Caco-2 (cell line): ENCODE results near the gene CLMP. TPM values are rescaled to one million over a fixed set of nuclear protein-coding genes. Genes with fewer than 3 reads are reported as not detected.

Experiments
- BruUV-seq: library from RNA; stranded (reverse); fragments of 400-500 nt; replicated peaks from 2 replicates; lab custom pipeline; 2021; lab: Mats Ljungman, UMichigan
- CTCF ChIA-PET: fragments of 300-600 bp; sonication (Branson Sonifier 250); formaldehyde crosslinking; loops from one replicate; lab custom pipeline; 2022; ENCODE audit warnings: antibody characterized with exemption; lab: Charles Lee
- POLR2A ChIA-PET: fragments of 300-600 bp; sonication (Branson Sonifier 250); formaldehyde crosslinking; loops from one replicate; lab custom pipeline; 2022; ENCODE audit warnings: antibody characterized with exemption; lab: Charles Lee
- DNase-seq, 2 experiments: peaks; one replicate each; pipeline versions ENCODE4 v3.0.0 to v3.0.0-alpha.2; 2020 to 2022
- H3K27me3 ChIP-seq: replicated peaks from 2 replicates; pipeline ENCODE4 v1.6.0; 2011; ENCODE audit warnings: low read length; ENCODE audit not compliant: control insufficient read depth, insufficient read depth
- H3K36me3 ChIP-seq: 2 replicates; pipeline ENCODE4 v1.5.1; 2011; ENCODE audit warnings: low read length; ENCODE audit not compliant: control insufficient read depth, insufficient read depth
- H3K4me1 ChIP-seq: fragments of 250-450 bp; sonication (Bioruptor Pico); 2 replicates; pipeline ENCODE4 v1.5.1; 2020; ENCODE audit warnings: mild to moderate bottlenecking
- H3K4me3 ChIP-seq: 2 replicates; pipeline ENCODE4 v1.5.1; 2011; ENCODE audit warnings: low read depth, mild to moderate bottlenecking, control low read depth, low read length
- H3K9me3 ChIP-seq: fragments of 250-450 bp; sonication (Bioruptor Pico); 2 replicates; pipeline ENCODE4 v1.5.1; 2020; ENCODE audit warnings: mild to moderate bottlenecking, moderate library complexity
- H3K27ac Mint-ChIP-seq: one replicate; pipeline ENCODE4 v1.8.0; 2022; ENCODE audit warnings: mixed read lengths; ENCODE audit not compliant: unreplicated experiment
- H3K27me3 Mint-ChIP-seq: one replicate; pipeline ENCODE4 v1.8.0; 2022; ENCODE audit warnings: mixed read lengths; ENCODE audit not compliant: insufficient read depth, unreplicated experiment
- H3K36me3 Mint-ChIP-seq: one replicate; pipeline ENCODE4 v1.8.0; 2022; ENCODE audit warnings: mild to moderate bottlenecking, mixed read lengths; ENCODE audit not compliant: insufficient read depth, unreplicated experiment
- H3K4me1 Mint-ChIP-seq: one replicate; pipeline ENCODE4 v1.8.0; 2022; ENCODE audit warnings: low read depth, mixed read lengths; ENCODE audit not compliant: unreplicated experiment
- H3K4me3 Mint-ChIP-seq: one replicate; pipeline ENCODE4 v1.8.0; 2022; ENCODE audit warnings: mild to moderate bottlenecking, moderate library complexity, mixed read lengths; ENCODE audit not compliant: unreplicated experiment
- H3K9me3 Mint-ChIP-seq: one replicate; pipeline ENCODE4 v1.8.0; 2022; ENCODE audit warnings: mixed read lengths; ENCODE audit not compliant: unreplicated experiment
- CTCF ChIP-seq, 2 experiments: fragments of 200-600 bp in 1 of 2; IDR thresholded peaks; 1 replicate in 1 of 2; 2 replicates in 1 of 2; pipeline versions ENCODE4 v1.5.1 to v1.8.0; 2011 to 2022; ENCODE audit warnings: antibody characterized with exemption in 1 of 2, control low read depth in 1 of 2, inconsistent platforms in 1 of 2, low read depth in 1 of 2, low read length in 1 of 2, mild to moderate bottlenecking in 1 of 2, moderate library complexity in 1 of 2; ENCODE audit not compliant: insufficient read depth in 1 of 2, severe bottlenecking in 1 of 2, unreplicated experiment in 1 of 2
- intact Hi-C: fragments of 100-400 bp; cut with micrococcal nuclease; formaldehyde crosslinking; loops from one replicate; pipeline ENCODE4 v1.10.0; 2022; ENCODE audit not compliant: unreplicated experiment
- total RNA-seq: library from RNA; stranded (reverse); gene quantifications from 2 replicates; pipeline ENCODE4 v1.2.3, GENCODE V29; 2022

The CLMP gene
- total RNA-seq, 1 experiment from 2014 or later = 58.9 TPM

- H3K27me3 Mint-ChIP-seq = no peaks in the 10 kb centered on the region
- no peaks in the 10 kb centered on the region for H3K9me3 ChIP-seq
- no peaks in the 10 kb centered on the region for H3K36me3 Mint-ChIP-seq
- ChIA-PET CTCF (no interaction called here), POLR2A (no interaction called here)
- BruUV-seq = no TSS peak
- no peaks in the 10 kb centered on the region for H3K9me3 Mint-ChIP-seq
- no peaks in the 10 kb centered on the region; the same call in 1 of the 2 replicates for H3K4me1 ChIP-seq
- H3K4me1 Mint-ChIP-seq = no peaks in the 10 kb centered on the region
- no peaks in the 10 kb centered on the region for H3K27me3 ChIP-seq
- H3K4me3 ChIP-seq = no peak overlapping the region
- no peak for DNase-seq
- H3K36me3 ChIP-seq = no peaks in the 10 kb centered on the region
- no peak overlapping the region for H3K4me3 Mint-ChIP-seq
- intact Hi-C loops = no loop called here
- no peak for TF ChIP-seq CTCF (IDR thresholded peaks at IDR 0.05; ENCODE audit: insufficient read depth in 1 of 2, low read depth in 1 of 2, low read length in 1 of 2, severe bottlenecking in 1 of 2, unreplicated experiment in 1 of 2)
- H3K27ac Mint-ChIP-seq = no peak overlapping the region
These were observed 46.2 kb upstream of the CLMP start for GRCh38 chr11:123241294-123241693.

GRCh38 chr11:123239191-123240150 is 44.4 kb upstream of the CLMP start:
- ChIA-PET POLR2A (no interaction called here), CTCF (no interaction called here)
- Histone ChIP-seq H3K9me3 (no peaks in the 10 kb centered on the region), H3K27me3 (no peaks in the 10 kb centered on the region), H3K4me3 (no peak overlapping the region), H3K4me1 (no peaks in the 10 kb centered on the region; the same call in 1 of the 2 replicates), H3K36me3 (no peaks in the 10 kb centered on the region)
- Mint-ChIP-seq H3K27me3 (no peaks in the 10 kb centered on the region), H3K27ac (no peak overlapping the region), H3K9me3 (no peaks in the 10 kb centered on the region), H3K4me1 (no peaks in the 10 kb centered on the region), H3K36me3 (no peaks in the 10 kb centered on the region), H3K4me3 (no peak overlapping the region)
- intact Hi-C loops = no loop called here
- TF ChIP-seq CTCF (IDR thresholded peaks at IDR 0.05; ENCODE audit: insufficient read depth in 1 of 2, low read depth in 1 of 2, low read length in 1 of 2, severe bottlenecking in 1 of 2, unreplicated experiment in 1 of 2) = no peak
- no TSS peak for BruUV-seq
- DNase-seq = no peak

- H3K4me1 ChIP-seq = peaks cover 6% of the 10 kb centered on the region; the same call in 1 of the 2 replicates
- TF ChIP-seq CTCF (IDR thresholded peaks at IDR 0.05; ENCODE audit: insufficient read depth in 1 of 2, low read depth in 1 of 2, low read length in 1 of 2, severe bottlenecking in 1 of 2, unreplicated experiment in 1 of 2) = no peak
- Mint-ChIP-seq H3K27ac (no peak overlapping the region), H3K36me3 (no peaks in the 10 kb centered on the region), H3K27me3 (no peaks in the 10 kb centered on the region), H3K4me3 (no peak overlapping the region), H3K9me3 (no peaks in the 10 kb centered on the region), H3K4me1 (no peaks in the 10 kb centered on the region)
- BruUV-seq = no TSS peak
- H3K4me3 ChIP-seq = no peak overlapping the region
- DNase-seq = no peak
- ChIA-PET POLR2A (no interaction called here), CTCF (interaction anchor here (0.6 kb wide), 1 partner anchor 8 kb away, joined by 3 read pairs; no protein-coding TSS in a partner anchor)
- intact Hi-C loops = no loop called here
- no peaks in the 10 kb centered on the region for H3K36me3 ChIP-seq
- H3K9me3 ChIP-seq = no peaks in the 10 kb centered on the region
- H3K27me3 ChIP-seq = no peaks in the 10 kb centered on the region
These were observed 43.2 kb upstream of the CLMP start for GRCh38 chr11:123238297-123238696.
